Activated T-helper 2 cell treated with anti-CD3 and anti-CD28 coated beads, Interferon-gamma antibody, Interleukin-2, Interleukin-4, amounts not matched to agents 10 μg/mL and 5 μg/mL and 100 μg/mL, durations not matched to agents 14 hours and 24 hours and 36 hours (primary cell): Measurements from ENCODE around the gene SMCP. TPM values are rescaled to one million over a fixed set of nuclear protein-coding genes. Genes with fewer than 3 reads are reported as not detected.

Experiments used
- DNase-seq: peaks from one replicate; pipeline ENCODE4 v3.0.0; 2021; ENCODE audit warnings: low spot score
- H3K27ac Mint-ChIP-seq: one replicate; pipeline ENCODE4 v1.8.0; 2021; ENCODE audit warnings: mixed read lengths
- H3K27me3 Mint-ChIP-seq: one replicate; pipeline ENCODE4 v1.8.0; 2021; ENCODE audit warnings: low read depth, mixed read lengths
- H3K36me3 Mint-ChIP-seq: one replicate; pipeline ENCODE4 v1.8.0; 2021; ENCODE audit warnings: low read depth, mixed read lengths
- H3K4me1 Mint-ChIP-seq: one replicate; pipeline ENCODE4 v1.8.0; 2021; ENCODE audit warnings: low read depth, mixed read lengths
- H3K4me3 Mint-ChIP-seq: one replicate; pipeline ENCODE4 v1.8.0; 2021; ENCODE audit warnings: low read depth, mild to moderate bottlenecking, moderate library complexity, mixed read lengths
- H3K9me3 Mint-ChIP-seq: one replicate; pipeline ENCODE4 v1.8.0; 2021; ENCODE audit warnings: mixed read lengths
- intact Hi-C: fragments of 100-400 bp; cut with micrococcal nuclease; formaldehyde crosslinking; loops from one replicate; pipeline ENCODE4 v1.15.1; 2023
- total RNA-seq: library from RNA; stranded (reverse); gene quantifications from 2 replicates; pipeline ENCODE4 v1.2.3, GENCODE V29; 2022

SMCP gene
- not detected in 2 replicates for total RNA-seq

GRCh38 chr1:152878042-152878441 lies at the start of gene SMCP:
SMCP (plus strand) TSS chr1:152878322; CDS start chr1:152884423, 6,101 bp downstream.
- H3K27me3 Mint-ChIP-seq, result peaks cover 3% of the 10 kb centered on the region
- H3K27ac Mint-ChIP-seq, result no peak within 1 kb of the TSS
- H3K4me3 Mint-ChIP-seq, result no peak within 1 kb of the TSS
- H3K36me3 Mint-ChIP-seq, result no peaks in the 10 kb centered on the region
- DNase-seq, result no peak
- no peaks in the 10 kb centered on the region for H3K9me3 Mint-ChIP-seq
- H3K4me1 Mint-ChIP-seq, result no peaks in the 10 kb centered on the region
- intact Hi-C loops, result no loop called here

GRCh38 chr1:152836870-152837269 lies 41.3 kb upstream of the SMCP start:
- no peak overlapping the region for H3K27ac Mint-ChIP-seq
- H3K4me1 Mint-ChIP-seq, result no peaks in the 10 kb centered on the region
- intact Hi-C loops, result no loop called here
- no peak overlapping the region for H3K4me3 Mint-ChIP-seq
- no peaks in the 10 kb centered on the region for H3K36me3 Mint-ChIP-seq
- H3K9me3 Mint-ChIP-seq, result no peaks in the 10 kb centered on the region
- DNase-seq, result no peak
- H3K27me3 Mint-ChIP-seq, result no peaks in the 10 kb centered on the region

GRCh38 chr1:152842556-152842955 lies 35.6 kb upstream of the SMCP start, which contains the start of gene LCE6A:
LCE6A (plus strand) TSS chr1:152842856; CDS start chr1:152843521, 665 bp downstream.
- no peak for DNase-seq
- H3K36me3 Mint-ChIP-seq, result no peaks in the 10 kb centered on the region
- H3K27me3 Mint-ChIP-seq, result no peaks in the 10 kb centered on the region
- H3K4me1 Mint-ChIP-seq, result no peaks in the 10 kb centered on the region
- H3K4me3 Mint-ChIP-seq, result no peak within 1 kb of the TSS
- no peaks in the 10 kb centered on the region for H3K9me3 Mint-ChIP-seq
- intact Hi-C loops, result no loop called here
- no peak within 1 kb of the TSS for H3K27ac Mint-ChIP-seq

- Mint-ChIP-seq H3K36me3 (no peaks in the 10 kb centered on the region), H3K9me3 (no peaks in the 10 kb centered on the region), H3K27me3 (no peaks in the 10 kb centered on the region), H3K4me3 (no peak overlapping the region), H3K4me1 (no peaks in the 10 kb centered on the region), H3K27ac (no peak overlapping the region)
- no peak for DNase-seq
- intact Hi-C loops, result no loop called here
These were observed 22.5 kb upstream of the SMCP start for GRCh38 chr1:152855661-152856060.

- H3K27me3 Mint-ChIP-seq, result no peaks in the 10 kb centered on the region
These were observed 20.1 kb upstream of the SMCP start for GRCh38 chr1:152858062-152858461.

GRCh38 chr1:152859696-152860095 lies 18.4 kb upstream of the SMCP start, which contains the start of gene LCE7A:
LCE7A (plus strand) TSS chr1:152859996; CDS start chr1:152860698, 702 bp downstream.
- no peaks in the 10 kb centered on the region for H3K9me3 Mint-ChIP-seq
- H3K4me3 Mint-ChIP-seq, result no peak within 1 kb of the TSS
- H3K4me1 Mint-ChIP-seq, result no peaks in the 10 kb centered on the region
- DNase-seq, result no peak
- H3K27ac Mint-ChIP-seq, result no peak within 1 kb of the TSS
- H3K36me3 Mint-ChIP-seq, result no peaks in the 10 kb centered on the region
- intact Hi-C loops, result no loop called here
- no peaks in the 10 kb centered on the region for H3K27me3 Mint-ChIP-seq

More at GRCh38 chr1:152858062-152858461, 20.1 kb upstream of the SMCP start:
- no peak overlapping the region for H3K4me3 Mint-ChIP-seq
- H3K27ac Mint-ChIP-seq, result no peak overlapping the region
- no peak for DNase-seq
- H3K36me3 Mint-ChIP-seq, result no peaks in the 10 kb centered on the region
- no peaks in the 10 kb centered on the region for H3K9me3 Mint-ChIP-seq
- intact Hi-C loops, result no loop called here
- H3K4me1 Mint-ChIP-seq, result no peaks in the 10 kb centered on the region

- no peaks in the 10 kb centered on the region for H3K27me3 Mint-ChIP-seq
- H3K36me3 Mint-ChIP-seq, result no peaks in the 10 kb centered on the region
- H3K4me1 Mint-ChIP-seq, result no peaks in the 10 kb centered on the region
- intact Hi-C loops, result no loop called here
- H3K9me3 Mint-ChIP-seq, result no peaks in the 10 kb centered on the region
- no peak overlapping the region for H3K27ac Mint-ChIP-seq
- no peak overlapping the region for H3K4me3 Mint-ChIP-seq
- DNase-seq, result no peak
These were observed 18.0 kb upstream of the SMCP start for GRCh38 chr1:152860129-152860528.

GRCh38 chr1:152861374-152861773 lies 16.7 kb upstream of the SMCP start:
- Mint-ChIP-seq H3K4me3 (no peak overlapping the region), H3K36me3 (no peaks in the 10 kb centered on the region), H3K27ac (no peak overlapping the region), H3K4me1 (no peaks in the 10 kb centered on the region), H3K27me3 (no peaks in the 10 kb centered on the region), H3K9me3 (no peaks in the 10 kb centered on the region)
- DNase-seq, result no peak
- intact Hi-C loops, result no loop called here

- intact Hi-C loops, result no loop called here
- no peak for DNase-seq
- Mint-ChIP-seq H3K4me1 (no peaks in the 10 kb centered on the region), H3K9me3 (no peaks in the 10 kb centered on the region), H3K27me3 (no peaks in the 10 kb centered on the region), H3K36me3 (no peaks in the 10 kb centered on the region), H3K4me3 (no peak overlapping the region), H3K27ac (no peak overlapping the region)
These were observed 13.7 kb upstream of the SMCP start for GRCh38 chr1:152864443-152864842.

- intact Hi-C loops, result no loop called here
- Mint-ChIP-seq H3K36me3 (no peaks in the 10 kb centered on the region), H3K27me3 (peaks cover 2% of the 10 kb centered on the region), H3K27ac (no peak overlapping the region), H3K4me3 (no peak overlapping the region), H3K4me1 (no peaks in the 10 kb centered on the region), H3K9me3 (no peaks in the 10 kb centered on the region)
- DNase-seq, result no peak
These were observed 11.8 kb upstream of the SMCP start for GRCh38 chr1:152866321-152866720.

GRCh38 chr1:152869808-152870419 lies 8.2 kb upstream of the SMCP start:
- DNase-seq, result peak; percentile 46
- intact Hi-C loops, result loop anchor here (1.0 kb wide), 1 partner anchor 353 kb away; no protein-coding TSS in a partner anchor
- Mint-ChIP-seq H3K9me3 (no peaks in the 10 kb centered on the region), H3K4me1 (no peaks in the 10 kb centered on the region), H3K27me3 (peaks cover 5% of the 10 kb centered on the region), H3K4me3 (no peak overlapping the region), H3K27ac (no peak overlapping the region), H3K36me3 (no peaks in the 10 kb centered on the region)

- Mint-ChIP-seq H3K4me1 (no peaks in the 10 kb centered on the region), H3K9me3 (no peaks in the 10 kb centered on the region), H3K27me3 (peaks cover 5% of the 10 kb centered on the region), H3K36me3 (no peaks in the 10 kb centered on the region), H3K4me3 (no peak overlapping the region), H3K27ac (no peak overlapping the region)
- DNase-seq, result no peak
- intact Hi-C loops, result no loop called here
These were observed 7.0 kb upstream of the SMCP start for GRCh38 chr1:152870831-152871730.

- intact Hi-C loops, result no loop called here
- no peaks in the 10 kb centered on the region for H3K9me3 Mint-ChIP-seq
These were observed 6.4 kb upstream of the SMCP start for GRCh38 chr1:152871731-152872126.

More at GRCh38 chr1:152871731-152872126, 6.4 kb upstream of the SMCP start:
- no peaks in the 10 kb centered on the region for H3K36me3 Mint-ChIP-seq
- no peaks in the 10 kb centered on the region for H3K4me1 Mint-ChIP-seq
- peaks cover 7% of the 10 kb centered on the region for H3K27me3 Mint-ChIP-seq
- H3K27ac Mint-ChIP-seq, result no peak overlapping the region
- H3K4me3 Mint-ChIP-seq, result no peak overlapping the region
- no peak for DNase-seq
